AML-193 (cell line): ENCODE data around the gene ZNF692.
"Not testable (repeated sequence)": the region's sequence is repeated elsewhere in the genome, so short reads cannot be mapped to it uniquely, and the experiment has no call there.

Experiments
- DNase-seq, 2 experiments: peaks; one replicate each; lab custom pipeline; 2025; lab: John Stamatoyannopoulos, UW

ZNF692 gene

GRCh38 chr1:248858891-248859889 lies at the start of gene ZNF692:
TSS of gene ZNF692 (minus strand) at chr1:248859085. CDS start at chr1:248858309, 776 bp downstream.
- peak; percentile 91 to 93 for DNase-seq

DNA sequence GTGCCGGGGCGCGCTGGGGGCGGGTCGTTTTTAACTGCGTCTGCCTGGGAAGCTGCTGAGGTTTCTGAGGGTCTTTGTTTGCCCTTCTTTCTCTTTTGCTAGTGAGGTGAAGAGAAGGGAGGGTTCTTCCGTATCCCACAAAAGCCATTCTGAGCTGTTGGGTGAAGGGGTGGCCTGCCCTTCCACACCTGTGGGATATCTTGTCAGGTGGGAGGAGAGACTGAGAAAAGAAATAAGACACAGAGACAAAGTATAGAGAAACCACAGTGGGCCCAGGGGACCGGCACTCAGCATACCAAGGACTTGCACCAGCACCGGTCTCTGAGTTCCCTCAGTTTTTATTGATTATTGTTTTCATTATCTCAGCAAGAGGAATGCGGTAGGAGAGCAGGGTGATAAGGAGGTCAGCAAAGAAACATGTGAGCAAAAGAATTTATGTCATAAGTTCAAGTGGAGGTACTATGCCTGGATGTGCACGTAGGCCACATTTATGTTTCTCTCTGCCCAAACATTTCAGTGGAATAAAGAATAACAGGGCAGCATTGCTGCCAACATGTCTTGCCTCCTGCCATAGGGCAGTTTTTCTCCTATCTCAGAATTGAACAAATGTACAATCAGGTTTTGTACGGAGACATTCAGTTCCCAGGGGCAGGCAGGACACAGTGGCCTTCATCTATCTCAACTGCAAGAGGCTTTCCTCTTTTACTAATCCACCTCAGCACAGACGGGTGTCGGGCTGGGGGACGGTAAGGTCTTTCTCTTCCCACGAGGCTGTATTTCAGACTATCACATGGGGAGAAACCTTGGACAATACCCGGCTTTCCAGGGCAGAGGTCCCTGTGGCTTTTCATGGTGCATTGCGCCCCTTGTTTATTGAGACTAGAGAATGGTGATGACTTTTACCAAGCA lies 48.1 kb upstream of the ZNF692 start:
- DNase-seq: no peak

DNA sequence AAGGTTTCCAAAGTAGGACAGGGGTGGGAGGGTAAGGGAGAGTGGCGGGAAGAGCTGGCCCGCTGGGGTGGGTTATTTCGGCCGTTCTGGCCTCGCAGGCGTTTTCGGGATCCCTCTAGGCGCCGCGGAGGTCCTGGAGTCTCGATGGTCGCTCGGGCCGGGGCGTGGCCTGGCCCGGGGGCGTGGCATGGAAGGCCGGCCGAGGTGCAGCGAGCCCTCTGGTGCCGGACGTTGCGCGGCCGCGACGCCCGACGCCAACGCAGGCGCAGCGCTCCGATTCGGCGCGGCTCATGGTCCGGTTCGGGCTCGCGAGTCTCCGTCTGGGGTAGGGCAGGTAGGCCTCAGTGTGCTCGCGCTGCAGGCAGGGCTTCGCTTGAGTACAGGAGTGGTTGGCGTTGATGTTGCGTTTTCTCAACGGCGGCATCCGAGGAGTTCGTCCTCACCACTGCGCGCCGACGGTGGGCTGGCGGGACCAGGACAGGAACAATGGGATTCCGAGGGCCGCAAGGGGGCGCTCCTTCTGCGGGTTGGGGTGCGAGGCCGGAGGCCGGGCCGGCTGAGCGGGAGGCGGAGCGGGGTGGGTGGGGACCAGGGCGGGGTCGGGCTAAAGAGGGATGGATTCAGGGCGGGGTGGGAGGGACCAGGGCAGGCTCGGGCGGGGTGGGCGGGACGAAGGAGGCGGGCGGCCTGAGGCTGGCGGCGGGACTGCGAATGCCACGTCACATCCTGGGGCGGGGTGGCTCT lies 47.3 kb upstream of the ZNF692 start, which contains the start of gene PGBD2:
PGBD2 (plus strand) TSS at position 227 of the 744 bp plus-strand sequence. CDS start 7,628 bp downstream, outside the sequence.
- DNase-seq: peak; percentile 75 to 77

DNA sequence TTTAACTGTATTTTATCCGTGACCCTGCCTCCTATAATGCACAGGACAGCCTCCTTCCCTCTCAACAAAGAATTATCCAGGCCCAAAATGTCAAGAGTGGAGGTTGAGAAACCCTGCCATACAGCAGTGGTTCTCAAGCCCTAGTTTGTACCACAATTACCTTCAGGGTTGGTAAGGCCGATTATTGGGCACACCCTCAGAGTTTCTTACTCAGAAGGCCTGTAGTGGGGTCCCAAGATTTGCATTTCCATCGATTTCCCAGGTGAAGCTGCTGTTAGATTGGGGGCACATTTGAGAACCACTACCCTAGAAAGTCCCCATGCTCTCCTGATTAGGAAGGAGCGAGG lies 46.8 kb upstream of the ZNF692 start:
- peak in 1 of 2 experiments; percentile 43 for DNase-seq

- no peak for DNase-seq
These were observed 45.7 kb upstream of the ZNF692 start for GRCh38 chr1:248904437-248905216.

GRCh38 chr1:248901578-248901977 lies 42.7 kb upstream of the ZNF692 start:
- no peak for DNase-seq

- no peak for DNase-seq
These were observed 41.8 kb upstream of the ZNF692 start for GRCh38 chr1:248900637-248901036.

DNA sequence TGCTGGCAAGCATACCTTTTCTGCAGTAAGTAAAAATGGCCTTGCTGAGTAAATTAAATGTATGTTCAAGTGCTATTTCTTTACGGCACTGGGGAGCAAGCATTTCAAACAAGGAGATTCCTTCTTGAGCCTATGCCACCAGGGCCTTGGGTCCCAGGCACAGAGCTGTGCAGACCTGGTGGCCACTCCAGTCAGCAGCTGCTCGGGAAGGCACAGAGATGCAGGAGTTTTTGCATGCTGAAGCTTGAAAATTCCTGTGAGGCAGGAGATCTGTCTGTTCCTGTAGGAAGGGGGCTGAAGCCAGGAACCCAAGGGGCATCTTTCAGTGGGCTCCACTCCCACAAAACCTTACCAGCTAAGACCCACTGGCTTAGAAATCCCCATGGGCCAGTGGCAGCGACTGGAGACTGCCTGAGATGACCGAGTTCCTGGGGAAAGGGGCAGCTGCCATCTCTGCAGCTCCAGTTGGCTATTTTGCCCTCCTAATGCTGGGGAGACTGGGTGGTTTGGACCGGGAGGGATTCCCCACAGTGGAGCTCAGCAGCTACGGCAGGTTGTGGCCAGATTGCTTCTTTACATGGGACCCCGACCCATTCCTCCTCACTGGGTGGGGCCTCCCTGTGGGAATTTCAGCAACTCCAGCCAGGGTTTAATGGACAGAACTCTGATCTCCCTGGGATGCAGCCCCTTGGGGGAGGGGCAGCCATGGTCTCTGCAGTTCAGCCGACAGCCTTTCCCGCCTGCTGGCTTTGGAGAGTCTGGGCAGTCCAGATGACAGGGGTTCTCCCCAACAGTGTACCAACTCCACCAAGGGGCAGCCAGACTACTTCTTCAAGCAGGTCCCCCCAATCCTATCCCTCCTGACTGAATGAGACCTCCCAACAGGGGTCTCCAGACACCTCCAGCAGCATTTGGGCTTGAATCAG lies 38.8 kb upstream of the ZNF692 start:
- no peak for DNase-seq

- no peak for DNase-seq
These were observed 36.0 kb upstream of the ZNF692 start for GRCh38 chr1:248894837-248895236.

DNA sequence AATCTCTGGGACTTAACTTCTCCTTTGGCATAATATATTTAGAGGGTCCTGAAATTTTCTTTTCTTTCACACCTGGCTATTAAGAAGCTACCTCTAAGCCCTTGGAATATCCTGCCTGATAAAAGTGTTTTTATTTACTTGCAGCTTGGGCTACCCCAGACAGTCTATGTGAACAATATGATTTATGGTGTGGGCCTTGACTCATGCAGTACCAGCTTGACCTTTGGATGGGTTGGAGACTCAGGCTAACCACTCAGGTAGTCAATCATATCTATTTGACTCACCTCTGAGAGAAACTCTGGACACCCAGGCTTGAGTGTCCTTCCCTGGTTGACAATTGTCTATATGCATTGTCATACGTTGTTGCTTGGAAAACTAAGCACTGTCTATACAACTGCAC lies 33.7 kb upstream of the ZNF692 start:
- no peak for DNase-seq

DNA sequence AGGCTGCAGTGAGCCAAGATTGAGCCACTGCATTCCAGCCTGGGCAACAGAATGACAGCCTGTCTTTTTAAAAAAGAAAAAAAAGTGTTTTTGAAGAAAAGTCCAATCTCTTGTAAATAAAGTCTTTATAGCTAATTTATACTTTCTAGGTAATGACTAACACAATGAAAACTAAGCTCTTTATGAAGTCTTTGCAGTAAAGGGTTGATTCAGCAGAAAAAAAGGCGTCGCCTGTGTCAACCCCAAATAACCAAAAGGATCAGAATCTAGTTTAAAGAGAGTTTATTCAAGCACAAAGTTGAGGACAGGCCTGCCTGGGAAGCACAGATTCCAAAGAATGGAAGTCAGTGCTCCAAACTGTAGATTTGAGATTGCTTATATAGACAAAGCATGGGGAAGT lies 32.9 kb upstream of the ZNF692 start:
- DNase-seq: no peak

- no peak for DNase-seq
These were observed 31.9 kb upstream of the ZNF692 start for GRCh38 chr1:248890549-248891498.

DNA sequence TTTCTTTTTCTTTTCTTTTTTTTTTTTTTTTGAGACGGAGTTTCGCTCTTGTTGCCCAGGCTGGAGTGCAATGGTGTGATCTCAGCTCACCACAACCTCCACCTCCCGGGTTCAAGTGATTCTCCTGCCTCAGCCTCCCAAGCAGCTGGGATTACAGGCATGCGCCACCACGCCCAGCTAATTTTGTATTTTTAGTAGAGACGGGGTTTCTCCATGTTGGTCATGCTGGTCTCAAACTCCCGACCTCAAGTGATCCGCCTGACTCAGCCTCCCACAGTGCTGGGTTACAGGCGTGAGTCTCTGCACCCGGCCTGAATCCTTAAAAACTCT lies 31.0 kb upstream of the ZNF692 start:
- DNase-seq: not testable (repeated sequence)

- no peak for DNase-seq
These were observed 27.5 kb upstream of the ZNF692 start for GRCh38 chr1:248886237-248886895.

DNA sequence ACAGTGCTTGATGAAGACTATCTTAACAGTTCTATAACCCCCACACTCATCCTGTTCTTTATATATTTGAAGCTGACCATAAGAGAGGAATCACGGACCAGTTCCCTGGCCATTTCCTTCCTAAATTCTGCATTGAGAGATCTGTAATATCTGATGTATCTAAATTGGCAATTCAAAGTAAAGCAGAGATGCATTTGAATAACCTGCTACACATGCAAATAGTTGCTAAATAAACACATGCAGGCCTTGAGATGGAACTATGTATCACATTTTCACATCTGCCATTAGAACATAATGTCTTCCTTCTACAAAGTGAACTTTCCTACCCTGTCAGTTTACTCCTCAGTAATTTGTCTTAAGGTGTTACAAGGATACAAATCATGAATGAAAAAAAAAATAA lies 26.8 kb upstream of the ZNF692 start:
- no peak for DNase-seq

- DNase-seq: no peak
These were observed 25.9 kb upstream of the ZNF692 start for GRCh38 chr1:248884632-248885295.

- not testable (repeated sequence) for DNase-seq
These were observed 23.5 kb upstream of the ZNF692 start for GRCh38 chr1:248882427-248882826.

- DNase-seq: no peak
These were observed 22.4 kb upstream of the ZNF692 start for GRCh38 chr1:248881261-248881660.
